HEK293 (cell line): ENCODE results near the gene FBXL13.
A peak's percentile ranks its signal among the peaks of the same experiment; 100 is the strongest.
"Not testable (repeated sequence)": the region's sequence is repeated elsewhere in the genome, so short reads cannot be mapped to it uniquely, and the experiment has no call there.

Source experiments
- CTCF ChIA-PET: fragments of 350-600 bp; formaldehyde crosslinking; extraction: SDS; loops from one replicate; lab custom pipeline; 2021; ENCODE audit warnings: antibody characterized with exemption; lab: Yijun Ruan, JAX
- POLR2A ChIA-PET: fragments of 300-600 bp; formaldehyde crosslinking; extraction: SDS; loops from one replicate; lab custom pipeline; 2020; ENCODE audit warnings: antibody characterized with exemption, inconsistent platforms; lab: Yijun Ruan, JAX
- H3K27ac ChIP-seq: fragments of 200-500 bp; sonication (Bioruptor generic); 2 replicates; pipeline ENCODE4 v1.5.1; 2014; ENCODE audit warnings: low read depth, low read length, control low read depth, inconsistent platforms; ENCODE audit errors: extremely low read depth
- H3K36me3 ChIP-seq, 2 experiments: fragments of 200-500 bp in 1 of 2; sonication (Bioruptor generic) in 1 of 2; 1 replicate in 1 of 2; 2 replicates in 1 of 2; pipeline ENCODE4 v1.5.1; 2014 to 2017; ENCODE audit warnings: inconsistent platforms in 2 of 2, low read length in 2 of 2; ENCODE audit not compliant: control insufficient read depth in 2 of 2, insufficient read depth in 1 of 2
- H3K4me1 ChIP-seq: fragments of 200-500 bp; sonication (Bioruptor generic); 2 replicates; pipeline ENCODE4 v1.5.1; 2014; ENCODE audit warnings: mild to moderate bottlenecking, low read length, inconsistent platforms; ENCODE audit not compliant: control insufficient read depth, insufficient read depth
- H3K4me3 ChIP-seq: 2 replicates; pipeline ENCODE4 v1.5.1; 2011; ENCODE audit warnings: low read depth, mild to moderate bottlenecking, control low read depth, low read length, moderate library complexity
- H3K9me3 ChIP-seq: fragments of 200-500 bp; sonication (Bioruptor generic); 2 replicates; pipeline ENCODE4 v1.5.1; 2014; ENCODE audit warnings: low read depth, low read length, inconsistent platforms; ENCODE audit not compliant: control insufficient read depth, insufficient read depth
- BCL11A ChIP-seq: fragments of 450-650 bp; formaldehyde crosslinking; IDR thresholded peaks from 2 replicates; pipeline ENCODE4 v1.5.1; 2016; ENCODE audit warnings: low read depth, missing biosample characterization, missing genetic modification characterization
- GLIS1 ChIP-seq: fragments of 450-650 bp; formaldehyde crosslinking; IDR thresholded peaks from 2 replicates; pipeline ENCODE4 v1.5.1; 2016; ENCODE audit warnings: missing biosample characterization, missing genetic modification characterization
- ZBTB8A ChIP-seq: fragments of 450-650 bp; formaldehyde crosslinking; IDR thresholded peaks from 2 replicates; pipeline ENCODE4 v1.5.1; 2016; ENCODE audit warnings: missing biosample characterization, missing genetic modification characterization
- ZEB2 ChIP-seq: fragments of 450-650 bp; formaldehyde crosslinking; IDR thresholded peaks from 2 replicates; pipeline ENCODE4 v1.5.1; 2016; ENCODE audit warnings: missing biosample characterization, missing genetic modification characterization
- ZFHX2 ChIP-seq: fragments of 450-650 bp; formaldehyde crosslinking; conservative IDR thresholded peaks from 2 replicates; pipeline ENCODE4 v1.5.1; 2016; ENCODE audit warnings: missing biosample characterization, missing genetic modification characterization
- ZNF266 ChIP-seq: fragments of 450-650 bp; formaldehyde crosslinking; IDR thresholded peaks from 2 replicates; pipeline ENCODE4 v1.5.1; 2016; ENCODE audit warnings: missing biosample characterization, missing genetic modification characterization, low read depth
- ZNF391 ChIP-seq: fragments of 450-650 bp; formaldehyde crosslinking; IDR thresholded peaks from 2 replicates; pipeline ENCODE4 v1.5.1; 2016; ENCODE audit warnings: low read depth, missing biosample characterization, missing genetic modification characterization, borderline replicate concordance
- ZNF560 ChIP-seq: fragments of 450-650 bp; formaldehyde crosslinking; IDR thresholded peaks from 2 replicates; pipeline ENCODE4 v1.5.1; 2017; ENCODE audit warnings: missing biosample characterization, missing genetic modification characterization, borderline replicate concordance
- TF ChIP-seq, protein P1 (sequence below): fragments of 450-650 bp; formaldehyde crosslinking; IDR thresholded peaks from 2 replicates; pipeline ENCODE4 v1.5.1; 2017; ENCODE audit warnings: missing biosample characterization, missing genetic modification characterization
- TF ChIP-seq, protein P2 (sequence below): fragments of 450-650 bp; formaldehyde crosslinking; IDR thresholded peaks from 2 replicates; pipeline ENCODE4 v1.5.1; 2017; ENCODE audit warnings: missing biosample characterization, missing genetic modification characterization
- TF ChIP-seq, protein P3 (sequence below): fragments of 450-650 bp; IDR thresholded peaks from 2 replicates; pipeline ENCODE4 v1.5.1; 2018; ENCODE audit warnings: missing biosample characterization, mild to moderate bottlenecking, missing genetic modification characterization

FBXL13 gene

DNA sequence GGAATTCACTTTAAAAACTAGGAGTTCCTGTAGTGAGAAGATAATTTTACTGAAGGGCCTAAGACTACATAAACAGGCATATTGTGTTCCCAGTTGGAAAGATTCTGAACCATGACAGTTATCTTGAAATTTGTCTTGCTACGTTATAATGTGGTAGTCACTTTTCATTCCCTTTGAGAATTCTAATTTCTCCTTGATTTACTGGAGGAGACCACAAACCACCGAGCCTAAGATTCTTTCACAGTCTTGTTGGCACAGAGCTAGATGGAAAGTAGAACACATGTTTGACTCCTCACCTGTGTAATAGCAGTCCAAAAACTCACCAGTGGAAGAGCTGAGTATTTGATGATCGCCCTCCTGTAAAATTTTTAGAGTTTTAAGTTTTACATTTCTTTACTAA, 5.2 kb upstream of the FBXL13 start:
- ChIA-PET CTCF (interaction anchor here (1.6 kb wide), 1 partner anchor 18 kb away, joined by 5 read pairs; no protein-coding TSS in a partner anchor), POLR2A (no interaction called here)
- peaks cover 0 to 19% of the 10 kb centered on the region in 2 experiments; a peak in 2 of 3 replicates for H3K36me3 ChIP-seq

DNA sequence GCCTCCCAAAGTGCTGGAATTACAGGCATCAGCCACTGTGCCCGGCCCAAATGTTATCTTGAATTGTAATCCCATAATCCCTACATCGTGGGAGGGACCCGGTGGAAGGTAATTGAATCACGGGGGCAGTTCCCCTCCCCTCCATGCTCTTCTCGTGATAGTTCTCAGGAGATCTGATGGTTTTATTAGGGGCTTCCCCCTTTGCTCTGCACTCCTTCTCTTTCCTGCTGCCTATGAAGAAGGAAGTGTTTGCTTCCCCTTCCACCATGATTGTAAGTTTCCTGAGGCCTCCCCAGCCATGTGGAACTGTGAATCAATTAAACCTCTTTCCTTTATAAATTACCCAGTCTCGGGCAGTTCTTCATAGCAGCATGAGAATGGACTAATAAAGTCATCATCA, 3.6 kb upstream of the FBXL13 start:
- peak; percentile 26; the same call in 1 of the 2 replicates for TF ChIP-seq GLIS1
- peak; percentile 27; the same call in 1 of the 2 replicates for TF ChIP-seq ZFHX2
- CTCF ChIA-PET, H3K36me3 ChIP-seq, POLR2A ChIA-PET, H3K4me3 ChIP-seq, H3K9me3 ChIP-seq, H3K27ac ChIP-seq, H3K4me1 ChIP-seq: not testable (repeated sequence)

More for the DNA sequence above, 5.2 kb upstream of the FBXL13 start:
- Histone ChIP-seq H3K9me3 (no peaks in the 10 kb centered on the region), H3K27ac (no peak overlapping the region), H3K4me3 (no peak overlapping the region), H3K4me1 (no peaks in the 10 kb centered on the region)
- TF ChIP-seq BCL11A (tag by site-specific recombination): no peak
- TF ChIP-seq ZNF266 (tag by site-specific recombination): no peak
- TF ChIP-seq, protein P1, sequence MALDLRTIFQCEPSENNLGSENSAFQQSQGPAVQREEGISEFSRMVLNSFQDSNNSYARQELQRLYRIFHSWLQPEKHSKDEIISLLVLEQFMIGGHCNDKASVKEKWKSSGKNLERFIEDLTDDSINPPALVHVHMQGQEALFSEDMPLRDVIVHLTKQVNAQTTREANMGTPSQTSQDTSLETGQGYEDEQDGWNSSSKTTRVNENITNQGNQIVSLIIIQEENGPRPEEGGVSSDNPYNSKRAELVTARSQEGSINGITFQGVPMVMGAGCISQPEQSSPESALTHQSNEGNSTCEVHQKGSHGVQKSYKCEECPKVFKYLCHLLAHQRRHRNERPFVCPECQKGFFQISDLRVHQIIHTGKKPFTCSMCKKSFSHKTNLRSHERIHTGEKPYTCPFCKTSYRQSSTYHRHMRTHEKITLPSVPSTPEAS (tag by site-specific recombination): no peak
- no peak for TF ChIP-seq ZBTB8A
- no peak for TF ChIP-seq ZNF560 (tag by site-specific recombination)
- no peak for TF ChIP-seq ZNF391 (tag by site-specific recombination)

DNA sequence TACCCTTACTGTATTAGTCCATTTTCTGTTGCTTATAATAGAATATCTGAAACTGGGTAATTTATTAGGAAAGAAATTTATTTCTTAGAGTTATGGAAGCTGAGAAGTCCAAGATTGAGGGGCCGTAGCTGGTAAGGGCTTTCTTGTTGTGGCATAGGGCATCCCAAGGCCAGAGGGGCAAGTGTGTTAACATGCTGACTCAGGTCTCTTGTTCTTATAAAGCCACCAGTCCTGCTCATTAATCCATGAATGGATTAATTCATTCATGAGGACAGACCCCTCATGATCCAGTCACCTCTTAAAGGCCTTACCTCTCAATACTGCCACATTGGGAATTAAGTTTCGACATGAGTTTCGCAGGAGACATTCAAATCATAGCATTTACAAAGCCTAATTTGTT, 2.7 kb upstream of the FBXL13 start:
- Histone ChIP-seq H3K9me3 (no peaks in the 10 kb centered on the region), H3K4me3 (no peak overlapping the region), H3K4me1 (no peaks in the 10 kb centered on the region), H3K36me3 (no peaks in the 10 kb centered on the region; a peak in 1 of 3 replicates), H3K27ac (no peak overlapping the region)
- POLR2A ChIA-PET: no interaction called here
- CTCF ChIA-PET: interaction anchor here (0.7 kb wide), 1 partner anchor 42 kb away, joined by 3 read pairs; no protein-coding TSS in a partner anchor
- TF ChIP-seq, protein P2, sequence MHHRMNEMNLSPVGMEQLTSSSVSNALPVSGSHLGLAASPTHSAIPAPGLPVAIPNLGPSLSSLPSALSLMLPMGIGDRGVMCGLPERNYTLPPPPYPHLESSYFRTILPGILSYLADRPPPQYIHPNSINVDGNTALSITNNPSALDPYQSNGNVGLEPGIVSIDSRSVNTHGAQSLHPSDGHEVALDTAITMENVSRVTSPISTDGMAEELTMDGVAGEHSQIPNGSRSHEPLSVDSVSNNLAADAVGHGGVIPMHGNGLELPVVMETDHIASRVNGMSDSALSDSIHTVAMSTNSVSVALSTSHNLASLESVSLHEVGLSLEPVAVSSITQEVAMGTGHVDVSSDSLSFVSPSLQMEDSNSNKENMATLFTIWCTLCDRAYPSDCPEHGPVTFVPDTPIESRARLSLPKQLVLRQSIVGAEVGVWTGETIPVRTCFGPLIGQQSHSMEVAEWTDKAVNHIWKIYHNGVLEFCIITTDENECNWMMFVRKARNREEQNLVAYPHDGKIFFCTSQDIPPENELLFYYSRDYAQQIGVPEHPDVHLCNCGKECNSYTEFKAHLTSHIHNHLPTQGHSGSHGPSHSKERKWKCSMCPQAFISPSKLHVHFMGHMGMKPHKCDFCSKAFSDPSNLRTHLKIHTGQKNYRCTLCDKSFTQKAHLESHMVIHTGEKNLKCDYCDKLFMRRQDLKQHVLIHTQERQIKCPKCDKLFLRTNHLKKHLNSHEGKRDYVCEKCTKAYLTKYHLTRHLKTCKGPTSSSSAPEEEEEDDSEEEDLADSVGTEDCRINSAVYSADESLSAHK (tag by site-specific recombination): no peak
- TF ChIP-seq ZEB2: no peak

DNA sequence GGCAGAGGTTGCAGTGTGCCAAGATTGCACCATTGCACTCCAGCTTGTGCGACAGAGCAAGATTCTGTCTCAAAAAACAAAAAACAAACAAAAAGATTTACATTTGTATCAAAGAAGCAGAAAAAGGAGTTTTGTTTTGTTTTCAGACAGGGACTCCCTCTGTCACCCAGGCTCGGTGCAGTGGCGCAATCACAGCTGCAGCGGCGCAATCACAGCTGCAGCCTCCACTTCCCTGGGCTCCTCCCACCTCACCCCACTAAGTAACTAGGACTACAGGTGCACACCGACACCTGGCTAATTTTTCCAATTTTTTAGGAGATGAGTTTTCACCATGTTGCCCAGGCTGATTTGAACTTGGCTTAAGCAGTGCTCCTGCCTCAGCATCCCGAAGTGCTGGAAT, 2.2 kb upstream of the FBXL13 start:
- TF ChIP-seq, protein P3, sequence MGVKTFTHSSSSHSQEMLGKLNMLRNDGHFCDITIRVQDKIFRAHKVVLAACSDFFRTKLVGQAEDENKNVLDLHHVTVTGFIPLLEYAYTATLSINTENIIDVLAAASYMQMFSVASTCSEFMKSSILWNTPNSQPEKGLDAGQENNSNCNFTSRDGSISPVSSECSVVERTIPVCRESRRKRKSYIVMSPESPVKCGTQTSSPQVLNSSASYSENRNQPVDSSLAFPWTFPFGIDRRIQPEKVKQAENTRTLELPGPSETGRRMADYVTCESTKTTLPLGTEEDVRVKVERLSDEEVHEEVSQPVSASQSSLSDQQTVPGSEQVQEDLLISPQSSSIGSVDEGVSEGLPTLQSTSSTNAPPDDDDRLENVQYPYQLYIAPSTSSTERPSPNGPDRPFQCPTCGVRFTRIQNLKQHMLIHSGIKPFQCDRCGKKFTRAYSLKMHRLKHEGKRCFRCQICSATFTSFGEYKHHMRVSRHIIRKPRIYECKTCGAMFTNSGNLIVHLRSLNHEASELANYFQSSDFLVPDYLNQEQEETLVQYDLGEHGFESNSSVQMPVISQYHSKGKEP (tag by site-specific recombination): peak; percentile 87
- no peak for TF ChIP-seq ZEB2
- Histone ChIP-seq H3K4me3 (no peak overlapping the region), H3K4me1 (no peaks in the 10 kb centered on the region), H3K9me3 (no peaks in the 10 kb centered on the region), H3K27ac (no peak overlapping the region), H3K36me3 (no peaks in the 10 kb centered on the region; a peak in 1 of 3 replicates)
- ChIA-PET POLR2A (no interaction called here), CTCF (interaction anchor here (0.7 kb wide), 1 partner anchor 41 kb away, joined by 3 read pairs; no protein-coding TSS in a partner anchor)
